GM23248 (cell line): ENCODE measurements around the gene FBXO42.

ENCODE experiments used
- EZH2 ChIP-seq: fragments of 200-600 bp; sonication (generic); IDR thresholded peaks from 2 replicates; pipeline ENCODE4 v1.6.1; 2018; ENCODE audit warnings: antibody characterized with exemption, mild to moderate bottlenecking; ENCODE audit not compliant: insufficient read depth, poor library complexity, severe bottlenecking
- EZH2phosphoT487 ChIP-seq: fragments of 200-600 bp; sonication (generic); IDR thresholded peaks from 2 replicates; pipeline ENCODE4 v1.6.1; 2018; ENCODE audit warnings: antibody characterized with exemption, moderate library complexity, mild to moderate bottlenecking, low read depth; ENCODE audit not compliant: insufficient read depth

GRCh38 chr1:16244650-16245285, 107.5 kb downstream of the FBXO42 start:
- TF ChIP-seq EZH2, result no peak
- no peak for TF ChIP-seq EZH2phosphoT487
